Stomach (tissue), 9 donors: ENCODE results near the gene POLA1. TPM values are rescaled to one million over a fixed set of nuclear protein-coding genes. Genes with fewer than 3 reads are reported as not detected.

Experiments
- DNase-seq, 2 donors: peaks; one replicate each; pipeline versions ENCODE4 v3.0.0 to v3.0.0-alpha.2; 2013 to 2019
- H3K27ac ChIP-seq, 5 donors: fragments of 200-600 bp in 4 of 5; sonication (generic) in 4 of 5; one replicate each; pipeline ENCODE4 v1.5.1; 2013 to 2019; ENCODE audit warnings: mild to moderate bottlenecking in 1 of 5, moderate library complexity in 1 of 5
- H3K27me3 ChIP-seq, 3 donors: fragments of 200-600 bp; sonication (generic); one replicate each; pipeline ENCODE4 v1.5.1; 2017 to 2019; ENCODE audit warnings: mixed run types in 1 of 3
- H3K36me3 ChIP-seq, 4 donors: fragments of 200-600 bp; sonication (generic); 1 replicate in 3 of 4; 2 replicates in 1 of 4; pipeline ENCODE4 v1.5.1; 2016 to 2019
- H3K4me1 ChIP-seq, 4 donors: fragments of 200-600 bp; sonication (generic); one replicate each; pipeline ENCODE4 v1.5.1; 2016 to 2019
- H3K4me3 ChIP-seq, 4 donors: fragments of 200-600 bp; sonication (generic) in 3 of 4; one replicate each; pipeline ENCODE4 v1.5.1; 2016 to 2019; ENCODE audit warnings: mild to moderate bottlenecking in 1 of 4
- H3K9me3 ChIP-seq, 4 donors: fragments of 200-600 bp; sonication (generic); one replicate each; pipeline ENCODE4 v1.5.1; 2016 to 2019
- EP300 ChIP-seq: sonication (generic); formaldehyde crosslinking; IDR thresholded peaks from one replicate; pipeline ENCODE4 v1.6.1; 2017; ENCODE audit warnings: antibody characterized with exemption
- POLR2A ChIP-seq, 4 donors: fragments of 450-650 bp; IDR thresholded peaks; one replicate each; pipeline ENCODE4 v1.6.1; 2016; ENCODE audit warnings: antibody characterized with exemption in 4 of 4, control low read depth in 2 of 4, mild to moderate bottlenecking in 1 of 4, moderate library complexity in 1 of 4
- POLR2AphosphoS5 ChIP-seq, 3 donors: sonication (generic); formaldehyde crosslinking; IDR thresholded peaks; one replicate each; pipeline ENCODE4 v1.6.1; 2016; ENCODE audit warnings: antibody characterized with exemption in 3 of 3
- WGBS, 5 donors: extraction: QIAGEN DNeasy Blood & Tissue Kit in 3 of 5; methylation state at CpG; one replicate each; pipeline versions ENCODE4 v1.1.5 to v1.1.7; 2013 to 2018; 5-methylcytosine and 5-hydroxymethylcytosine counted together
- intact Hi-C: fragments of 100-400 bp; cut with DNase I; formaldehyde crosslinking; loops from one replicate; pipeline ENCODE4 v1.15.1; 2023; ENCODE audit warnings: low total_unique reads
- polyA plus RNA-seq, 3 donors: library from polyadenylated mRNA; stranded (reverse); fragments of 200-250 nt; gene quantifications; one replicate each; pipeline ENCODE4 v1.2.3, GENCODE V29; 2013
- total RNA-seq, 5 donors: library from RNA; depleted of rRNA; stranded (reverse); fragments of >200 nt; gene quantifications; one replicate each; pipeline versions ENCODE4 v1.1.0 to v1.2.3, GENCODE V29; 2014 to 2016
- TF ChIP-seq, protein P1 (sequence below), 7 experiments: fragments of 450-650 bp in 4 of 7; fragments of 200-600 bp in 3 of 7; sonication (generic) in 3 of 7; IDR thresholded peaks; one replicate each; pipeline ENCODE4 v1.5.1; 2016 to 2019; ENCODE audit warnings: antibody characterized with exemption in 7 of 7, control low read depth in 2 of 7, mild to moderate bottlenecking in 1 of 7
- donor health status: healthy with polysubstance abuse.
- donor health status: Bipolar disorder and iron deficiency.
- donor health status: healthy.

Gene POLA1
- total and polyA plus RNA-seq, 8 donors, result 2.7 to 32.9 (median 8.9) TPM

DNA sequence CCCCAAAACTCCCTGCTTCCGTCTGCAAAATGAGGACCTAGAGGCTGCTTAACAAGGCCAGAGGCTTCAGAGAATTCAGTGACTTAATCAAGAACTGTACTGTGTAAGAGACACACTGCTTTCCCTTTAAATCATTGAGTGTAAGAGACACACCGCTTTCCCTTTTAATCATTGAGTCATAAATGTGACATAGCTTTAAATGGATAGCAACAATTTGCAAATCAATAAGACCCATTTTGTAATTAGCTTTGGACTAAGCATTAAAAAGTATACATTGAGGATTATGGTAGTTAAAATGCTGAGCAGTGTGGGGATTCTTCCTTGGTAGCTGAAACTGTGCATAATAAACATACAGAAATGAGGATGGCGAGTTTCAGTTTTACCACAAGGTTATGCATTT is 290.2 kb downstream of the POLA1 start:
- no peak for DNase-seq
- H3K9me3 ChIP-seq, result no peaks in the 10 kb centered on the region
- no peak for TF ChIP-seq EP300
- TF ChIP-seq POLR2A (IDR thresholded peaks at IDR 0.05), result no peak
- TF ChIP-seq, protein P1, sequence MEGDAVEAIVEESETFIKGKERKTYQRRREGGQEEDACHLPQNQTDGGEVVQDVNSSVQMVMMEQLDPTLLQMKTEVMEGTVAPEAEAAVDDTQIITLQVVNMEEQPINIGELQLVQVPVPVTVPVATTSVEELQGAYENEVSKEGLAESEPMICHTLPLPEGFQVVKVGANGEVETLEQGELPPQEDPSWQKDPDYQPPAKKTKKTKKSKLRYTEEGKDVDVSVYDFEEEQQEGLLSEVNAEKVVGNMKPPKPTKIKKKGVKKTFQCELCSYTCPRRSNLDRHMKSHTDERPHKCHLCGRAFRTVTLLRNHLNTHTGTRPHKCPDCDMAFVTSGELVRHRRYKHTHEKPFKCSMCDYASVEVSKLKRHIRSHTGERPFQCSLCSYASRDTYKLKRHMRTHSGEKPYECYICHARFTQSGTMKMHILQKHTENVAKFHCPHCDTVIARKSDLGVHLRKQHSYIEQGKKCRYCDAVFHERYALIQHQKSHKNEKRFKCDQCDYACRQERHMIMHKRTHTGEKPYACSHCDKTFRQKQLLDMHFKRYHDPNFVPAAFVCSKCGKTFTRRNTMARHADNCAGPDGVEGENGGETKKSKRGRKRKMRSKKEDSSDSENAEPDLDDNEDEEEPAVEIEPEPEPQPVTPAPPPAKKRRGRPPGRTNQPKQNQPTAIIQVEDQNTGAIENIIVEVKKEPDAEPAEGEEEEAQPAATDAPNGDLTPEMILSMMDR (IDR thresholded peaks at IDR 0.05), result no peak
- no peak overlapping the region for H3K27ac ChIP-seq
- no peaks in the 10 kb centered on the region for H3K4me1 ChIP-seq
- peaks cover 0 to 2% (median 0%) of the 10 kb centered on the region in 3 donors for H3K27me3 ChIP-seq
- 76 to 95% (median 88%) methylated on average over 3 of the region's 3 CpGs for WGBS, 5 donors
- intact Hi-C loops, result no loop called here
- H3K36me3 ChIP-seq, result no peaks in the 10 kb centered on the region
- no peak overlapping the region for H3K4me3 ChIP-seq

DNA sequence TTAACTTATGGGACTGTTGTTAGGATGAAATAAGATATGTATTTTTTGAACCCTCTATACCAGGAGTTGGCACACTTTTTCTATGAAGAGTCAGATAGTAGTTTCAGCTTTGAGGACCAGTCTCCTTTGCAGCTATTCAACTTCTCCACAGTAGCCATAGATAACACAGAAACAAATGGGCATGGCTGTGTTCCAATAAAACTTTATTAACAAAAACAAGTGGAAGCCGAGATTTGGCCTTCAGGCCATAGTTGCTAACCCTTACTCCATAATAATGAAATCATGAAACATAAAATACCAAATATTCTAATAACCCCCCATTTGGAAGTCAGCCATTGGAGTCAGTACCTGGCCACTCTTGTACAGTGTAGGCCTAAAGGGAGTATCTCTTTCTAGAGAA is 291.4 kb downstream of the POLA1 start:
- Histone ChIP-seq H3K27ac (no peak overlapping the region), H3K9me3 (no peaks in the 10 kb centered on the region), H3K4me3 (no peak overlapping the region), H3K4me1 (no peaks in the 10 kb centered on the region), H3K36me3 (no peaks in the 10 kb centered on the region), H3K27me3 (peaks cover 0 to 2% (median 0%) of the 10 kb centered on the region in 3 donors)
- no peak for DNase-seq
- intact Hi-C loops, result no loop called here
- TF ChIP-seq POLR2A (IDR thresholded peaks at IDR 0.05), result no peak
- TF ChIP-seq, protein P1 (IDR thresholded peaks at IDR 0.05), result no peak
- no peak for TF ChIP-seq EP300
- TF ChIP-seq POLR2AphosphoS5 (IDR thresholded peaks at IDR 0.05), result no peak
- 65 to 95% (median 86%) methylated on average over 1 of the region's 1 CpG for WGBS, 5 donors

DNA sequence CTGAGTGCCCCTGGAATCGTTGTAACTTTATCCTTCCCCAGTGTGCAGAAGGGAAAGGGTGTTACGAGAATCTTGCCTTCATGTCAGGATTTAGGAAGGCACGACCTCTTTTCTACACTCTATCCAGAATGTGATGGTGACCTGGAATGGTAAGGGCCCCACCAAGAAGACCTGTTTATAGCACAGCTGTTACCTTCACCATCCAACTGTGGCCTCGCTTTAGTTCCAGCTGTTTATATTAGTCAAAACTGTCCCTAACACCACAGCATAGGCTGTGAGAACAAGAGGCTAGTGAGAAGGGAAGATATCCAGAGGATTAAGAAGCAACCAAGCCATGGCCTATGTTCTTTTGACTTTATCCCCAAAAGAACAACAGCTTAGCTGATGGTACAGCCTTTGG is 294.0 kb downstream of the POLA1 start:
- no peaks in the 10 kb centered on the region for H3K27me3 ChIP-seq
- DNase-seq, result no peak
- no peak overlapping the region for H3K27ac ChIP-seq
- no peaks in the 10 kb centered on the region for H3K36me3 ChIP-seq
- H3K4me1 ChIP-seq, result no peaks in the 10 kb centered on the region
- 70 to 98% (median 93%) methylated on average over 4 of the region's 4 CpGs for WGBS, 5 donors
- no peak overlapping the region for H3K4me3 ChIP-seq
- no peaks in the 10 kb centered on the region for H3K9me3 ChIP-seq
- TF ChIP-seq, protein P1 (IDR thresholded peaks at IDR 0.05), result no peak
- no peak for TF ChIP-seq EP300
- intact Hi-C loops, result no loop called here

GRCh38 chrX:24988314-24988713 is 294.6 kb downstream of the POLA1 start:
- WGBS, 5 donors, result 61 to 88% (median 74%) methylated on average over 4 of the region's 4 CpGs
- Histone ChIP-seq H3K9me3 (no peaks in the 10 kb centered on the region), H3K4me3 (no peak overlapping the region), H3K27me3 (no peaks in the 10 kb centered on the region), H3K4me1 (no peaks in the 10 kb centered on the region), H3K27ac (no peak overlapping the region), H3K36me3 (no peaks in the 10 kb centered on the region)
- DNase-seq, result no peak
- intact Hi-C loops, result no loop called here
- TF ChIP-seq POLR2AphosphoS5 (IDR thresholded peaks at IDR 0.05) (no peak), POLR2A (IDR thresholded peaks at IDR 0.05) (no peak), EP300 (no peak)
- TF ChIP-seq, protein P1 (IDR thresholded peaks at IDR 0.05), result no peak
